Pancreas (tissue), 10 donors: ENCODE measurements around the gene ADAP2. TPM values are rescaled to one million over a fixed set of nuclear protein-coding genes. Genes with fewer than 3 reads are reported as not detected.
"Not testable (repeated sequence)": the region's sequence is repeated elsewhere in the genome, so short reads cannot be mapped to it uniquely, and the experiment has no call there.

Source experiments
- ATAC-seq, 4 donors: fragments of 200-7000 bp; cut with Tn5 transposase; one replicate each; pipeline versions ENCODE4 v1.8.0 to v1.9.1; 2020; ENCODE audit warnings: mild to moderate bottlenecking in 4 of 4, moderate library complexity in 4 of 4
- DNase-seq, 6 donors: peaks; one replicate each; pipeline ENCODE4 v3.0.0-alpha.2; 2020
- FAIRE-seq: peaks from 2 replicates; lab custom pipeline; 2012; peaks lifted over from hg19 to GRCh38; lab: Jason Lieb, UNC
- H3K27ac ChIP-seq, 4 donors: fragments of 200-600 bp; sonication (generic); 1 replicate in 3 of 4; 2 replicates in 1 of 4; pipeline versions ENCODE4 v1.5.0 to v1.8.0; 2020
- H3K27me3 ChIP-seq, 4 donors: fragments of 200-600 bp; one replicate each; pipeline ENCODE4 v1.8.0; 2021
- H3K36me3 ChIP-seq, 3 donors: fragments of 200-600 bp; sonication (generic) in 1 of 3; one replicate each; pipeline versions ENCODE4 v1.5.0 to v1.8.0; 2020 to 2021
- H3K4me1 ChIP-seq, 3 donors: fragments of 200-600 bp; one replicate each; pipeline ENCODE4 v1.8.0; 2021
- H3K4me3 ChIP-seq, 4 donors: fragments of 200-600 bp; sonication (generic) in 2 of 4; one replicate each; pipeline versions ENCODE4 v1.5.0 to v1.8.0; 2020 to 2021
- H3K9me3 ChIP-seq, 4 donors: fragments of 200-600 bp; one replicate each; pipeline ENCODE4 v1.8.0; 2021
- CTCF ChIP-seq, 4 donors: fragments of 200-600 bp; sonication (generic) in 3 of 4; IDR thresholded peaks; one replicate each; pipeline versions ENCODE4 v1.5.0 to v1.8.0; 2021; ENCODE audit warnings: antibody characterized with exemption in 4 of 4
- WGBS, 2 donors: extraction: QIAGEN DNeasy Blood & Tissue Kit; methylation state at CpG; one replicate each; pipeline ENCODE4 v1.1.7; 2013; 5-methylcytosine and 5-hydroxymethylcytosine counted together
- intact Hi-C, 3 donors: fragments of 100-400 bp; cut with DNase I; formaldehyde crosslinking; loops; one replicate each; pipeline versions ENCODE4 v1.11.1 to v1.14.2; 2022
- polyA plus RNA-seq, 2 donors: library from polyadenylated mRNA; stranded (reverse); fragments of 200-250 nt; gene quantifications; one replicate each; pipeline ENCODE4 v1.2.3, GENCODE V29; 2013
- total RNA-seq, 6 donors: library from RNA; stranded (reverse); fragmentation: NEBNext Ultra II Directional in 4 of 6; extraction: Animal tissue kit (Norgen Biotek cat#: 25700) in 4 of 6; gene quantifications; one replicate each; pipeline versions ENCODE4 v1.2.1 to v1.2.4, GENCODE V29; 2021 to 2023
- donor health status: healthy with polysubstance abuse.
- donor health status: DM: no; HTN: no; CAD: no; lungs with moderate emphysema.
- donor health status: DM: no; HTN: no; CAD: no.
- donor health status: control.
- donor health status: control.
- donor health status: Bipolar disorder and iron deficiency.
- donor health status: DM: yes; HTN: yes; CAD: no.
- donor health status: DM: no; HTN: no; CAD: no.
- donor health status: DM: no; HTN: no; CAD: no.
- donor health status: DM: yes; HTN: yes; CAD: no.

ADAP2 gene
- total and polyA plus RNA-seq, 8 donors: 2.1 to 13.3 (median 3.3) TPM

GRCh38 chr17:30965686-30966085 is 43.9 kb downstream of the ADAP2 start:
- Histone ChIP-seq H3K27ac (no peak overlapping the region), H3K9me3 (no peaks in the 10 kb centered on the region), H3K27me3 (no peaks in the 10 kb centered on the region), H3K36me3 (no peaks in the 10 kb centered on the region), H3K4me1 (peaks cover 0 to 4% (median 0%) of the 10 kb centered on the region in 3 donors), H3K4me3 (no peak overlapping the region)
- WGBS, 2 donors: 72 to 87% methylated on average over 3 of the region's 3 CpGs
- ATAC-seq (no peak), DNase-seq (no peak), FAIRE-seq (no peak)
- TF ChIP-seq CTCF (IDR thresholded peaks at IDR 0.05): no peak
- intact Hi-C loops: no loop called here

GRCh38 chr17:30967911-30968310 is 46.2 kb downstream of the ADAP2 start:
- H3K9me3 ChIP-seq, H3K27ac ChIP-seq, ATAC-seq, intact Hi-C loops, H3K4me3 ChIP-seq, FAIRE-seq, H3K36me3 ChIP-seq, H3K4me1 ChIP-seq, DNase-seq, H3K27me3 ChIP-seq: not testable (repeated sequence)
- 92 to 95% methylated on average over 13 of the region's 13 CpGs for WGBS, 2 donors

- FAIRE-seq (no peak), ATAC-seq (peak; percentile 9 to 40 (median 28)), DNase-seq (peak in 2 of 6 donors; percentile 20 to 22)
- TF ChIP-seq CTCF (IDR thresholded peaks at IDR 0.05): no peak
- H3K4me3 ChIP-seq: peak overlapping the region; percentile 55 to 84 (median 70)
- H3K9me3 ChIP-seq: no peaks in the 10 kb centered on the region
- no peaks in the 10 kb centered on the region for H3K27me3 ChIP-seq
- H3K36me3 ChIP-seq: no peaks in the 10 kb centered on the region
- peaks cover 0 to 4% (median 0%) of the 10 kb centered on the region in 3 donors for H3K4me1 ChIP-seq
- peak overlapping the region; percentile 87 to 97 (median 92) for H3K27ac ChIP-seq
- WGBS, 2 donors: 13 to 15% methylated on average over 31 of the region's 31 CpGs
- intact Hi-C loops: no loop called here
Observed at GRCh38 chr17:30969989-30970830, 48.5 kb downstream of the ADAP2 start.

- ATAC-seq: peak; percentile 93 to 96 (median 94)
- no peak for FAIRE-seq
- H3K27me3 ChIP-seq: no peaks in the 10 kb centered on the region
- peak within 1 kb of the TSS; percentile 55 to 84 (median 70) for H3K4me3 ChIP-seq
- H3K9me3 ChIP-seq: no peaks in the 10 kb centered on the region
- DNase-seq: peak; percentile 75 to 91 (median 82)
- H3K4me1 ChIP-seq: peaks cover 0 to 4% (median 0%) of the 10 kb centered on the region in 3 donors
- WGBS, 2 donors: 1% methylated on average over 43 to 66 of the region's 66 CpGs
- peak in 3 of 4 donors; percentile 26 to 45 (median 27) for TF ChIP-seq CTCF (IDR thresholded peaks at IDR 0.05)
- H3K36me3 ChIP-seq: no peaks in the 10 kb centered on the region
- intact Hi-C loops: no loop called here
- peak within 1 kb of the TSS; percentile 87 to 97 (median 92) for H3K27ac ChIP-seq
Observed at GRCh38 chr17:30970831-30971567, 49.3 kb downstream of the ADAP2 start, which contains the start of gene RNF135. RNF135 (plus strand) TSS chr17:30971039; CDS start chr17:30971074, 35 bp downstream.

- H3K4me1 ChIP-seq: no peaks in the 10 kb centered on the region
- intact Hi-C loops: no loop called here
- H3K9me3 ChIP-seq: no peaks in the 10 kb centered on the region
- no peak for FAIRE-seq
- no peaks in the 10 kb centered on the region for H3K27me3 ChIP-seq
- no peak for DNase-seq
- 96% methylated on average over 8 of the region's 8 CpGs for WGBS, 2 donors
- H3K4me3 ChIP-seq: no peak overlapping the region
- H3K27ac ChIP-seq: no peak overlapping the region
- ATAC-seq: no peak
- TF ChIP-seq CTCF (IDR thresholded peaks at IDR 0.05): no peak
- H3K36me3 ChIP-seq: no peaks in the 10 kb centered on the region
Observed at GRCh38 chr17:30975042-30975820, 53.5 kb downstream of the ADAP2 start.

- H3K36me3 ChIP-seq, H3K4me3 ChIP-seq, H3K4me1 ChIP-seq, H3K9me3 ChIP-seq, H3K27me3 ChIP-seq, FAIRE-seq, ATAC-seq, H3K27ac ChIP-seq, intact Hi-C loops: not testable (repeated sequence)
- 97 to 100% methylated on average over 2 to 18 of the region's 33 CpGs for WGBS, 2 donors
- peak in 1 of 6 donors; percentile 55 for DNase-seq
Observed at GRCh38 chr17:30979919-30980318, 58.2 kb downstream of the ADAP2 start.
